ENCODE data around the gene METTL5.

METTL5 gene

DNA sequence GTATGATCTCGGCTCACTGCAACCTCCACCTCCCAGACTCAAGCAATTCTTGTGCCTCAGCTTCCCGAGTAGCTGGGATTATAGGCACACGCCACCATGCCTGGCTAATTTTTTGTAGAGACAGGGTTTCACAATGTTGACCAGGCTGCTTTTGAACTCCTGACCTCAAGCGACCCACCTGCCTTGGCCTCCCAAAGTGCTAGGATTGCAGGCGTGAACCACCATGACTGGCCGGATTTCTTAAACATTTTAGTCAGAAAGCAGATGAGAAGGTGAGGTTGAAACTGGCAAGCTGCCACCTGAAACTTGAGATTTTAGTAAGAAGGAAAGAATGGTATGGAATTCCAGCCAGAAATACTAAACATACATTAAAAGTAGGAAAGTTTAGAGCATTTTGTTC is 59.2 kb downstream of the METTL5 start:
- no peak overlapping the region for H3K4me3 ChIP-seq (ENCODE audit: low read depth, low read length)
- DNase-seq (ENCODE audit: low read depth): no peak
- TF ChIP-seq, protein P1, sequence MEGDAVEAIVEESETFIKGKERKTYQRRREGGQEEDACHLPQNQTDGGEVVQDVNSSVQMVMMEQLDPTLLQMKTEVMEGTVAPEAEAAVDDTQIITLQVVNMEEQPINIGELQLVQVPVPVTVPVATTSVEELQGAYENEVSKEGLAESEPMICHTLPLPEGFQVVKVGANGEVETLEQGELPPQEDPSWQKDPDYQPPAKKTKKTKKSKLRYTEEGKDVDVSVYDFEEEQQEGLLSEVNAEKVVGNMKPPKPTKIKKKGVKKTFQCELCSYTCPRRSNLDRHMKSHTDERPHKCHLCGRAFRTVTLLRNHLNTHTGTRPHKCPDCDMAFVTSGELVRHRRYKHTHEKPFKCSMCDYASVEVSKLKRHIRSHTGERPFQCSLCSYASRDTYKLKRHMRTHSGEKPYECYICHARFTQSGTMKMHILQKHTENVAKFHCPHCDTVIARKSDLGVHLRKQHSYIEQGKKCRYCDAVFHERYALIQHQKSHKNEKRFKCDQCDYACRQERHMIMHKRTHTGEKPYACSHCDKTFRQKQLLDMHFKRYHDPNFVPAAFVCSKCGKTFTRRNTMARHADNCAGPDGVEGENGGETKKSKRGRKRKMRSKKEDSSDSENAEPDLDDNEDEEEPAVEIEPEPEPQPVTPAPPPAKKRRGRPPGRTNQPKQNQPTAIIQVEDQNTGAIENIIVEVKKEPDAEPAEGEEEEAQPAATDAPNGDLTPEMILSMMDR (IDR thresholded peaks at IDR 0.05; ENCODE audit: insufficient read depth, low read depth, low read length, missing control alignments): no peak

- TF ChIP-seq, protein P1 (IDR thresholded peaks at IDR 0.05; ENCODE audit: insufficient read depth, low read depth, low read length, missing control alignments): no peak
- DNase-seq (ENCODE audit: low read depth): no peak
These were observed 62.8 kb downstream of the METTL5 start for GRCh38 chr2:169761970-169762292.

More at GRCh38 chr2:169761970-169762292, 62.8 kb downstream of the METTL5 start:
- H3K4me3 ChIP-seq (ENCODE audit: low read depth, low read length): no peak overlapping the region
